GM21619 (cell line): ENCODE data around the gene CHFR.
"Not testable (repeated sequence)": the region's sequence is repeated elsewhere in the genome, so short reads cannot be mapped to it uniquely, and the experiment has no call there.

ENCODE experiments used
- ATAC-seq: cut with Tn5 transposase; IDR thresholded peaks from one replicate; pipeline ENCODE4 v1.9.1; 2021; ENCODE audit not compliant: unreplicated experiment

Gene CHFR

DNA sequence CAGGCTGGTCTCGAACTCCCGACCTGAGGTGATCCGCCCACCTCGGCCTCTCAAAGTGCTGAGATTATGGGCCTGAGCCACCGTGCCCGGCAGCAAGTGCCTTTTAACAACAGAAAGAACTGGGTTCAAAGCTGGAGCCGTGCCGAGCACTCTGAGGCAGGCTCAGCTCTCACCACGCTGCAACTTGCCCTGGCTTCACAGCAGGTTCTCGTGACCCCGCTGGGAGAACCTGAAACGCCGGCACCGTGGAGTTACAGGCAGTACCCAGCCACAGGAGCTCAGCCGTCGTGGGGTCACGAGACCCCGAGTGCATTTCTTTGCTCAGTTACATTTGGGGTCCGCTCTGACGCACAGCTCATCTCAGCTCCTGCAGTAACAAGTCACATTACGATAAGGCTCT lies 73.2 kb downstream of the CHFR start:
- no peak for ATAC-seq

- no peak for ATAC-seq
These were observed 74.0 kb downstream of the CHFR start for GRCh38 chr12:132813443-132813842.

- no peak for ATAC-seq
These were observed 74.6 kb downstream of the CHFR start for GRCh38 chr12:132812631-132813305.

- not testable (repeated sequence) for ATAC-seq
These were observed 78.0 kb downstream of the CHFR start for GRCh38 chr12:132809391-132809790.

DNA sequence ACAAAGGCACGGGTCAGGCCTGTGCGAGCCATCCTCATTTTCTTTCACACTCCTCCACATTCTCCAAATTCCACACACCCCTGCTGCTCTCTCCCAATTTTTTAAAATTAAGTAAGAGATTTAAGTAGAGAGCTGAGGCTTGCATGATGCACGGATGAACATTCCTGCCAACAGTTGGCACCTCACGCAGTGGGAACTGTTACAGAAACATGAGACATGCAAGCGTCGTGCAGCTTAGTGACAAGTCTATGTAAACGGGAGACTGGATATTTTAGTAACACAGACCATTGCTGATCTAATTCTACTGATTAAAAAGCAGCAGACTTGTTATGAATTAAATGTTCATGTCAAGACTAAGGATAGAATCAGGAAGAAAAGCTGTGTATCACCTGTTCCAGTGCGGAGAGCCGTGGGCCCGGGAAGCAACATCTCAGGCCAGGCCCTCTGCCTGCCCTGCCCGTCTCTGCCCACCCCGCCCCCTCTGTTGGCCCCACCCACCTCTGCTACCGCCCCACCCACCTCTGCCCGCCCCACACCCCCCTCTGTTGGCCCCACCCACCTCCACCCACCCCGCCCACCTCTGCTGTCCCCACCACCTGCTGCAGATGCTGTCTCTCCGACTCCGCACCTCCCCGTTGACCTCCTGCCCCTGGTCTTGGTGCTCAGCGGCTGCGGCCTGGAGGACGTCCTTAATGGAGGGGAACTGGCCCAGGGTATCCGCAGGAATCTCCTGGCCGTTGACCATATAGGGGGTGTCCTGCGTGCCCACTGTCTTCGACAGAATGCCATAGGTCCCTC lies 79.9 kb downstream of the CHFR start:
- no peak for ATAC-seq

- no peak for ATAC-seq
These were observed 80.5 kb downstream of the CHFR start for GRCh38 chr12:132806857-132807256.

DNA sequence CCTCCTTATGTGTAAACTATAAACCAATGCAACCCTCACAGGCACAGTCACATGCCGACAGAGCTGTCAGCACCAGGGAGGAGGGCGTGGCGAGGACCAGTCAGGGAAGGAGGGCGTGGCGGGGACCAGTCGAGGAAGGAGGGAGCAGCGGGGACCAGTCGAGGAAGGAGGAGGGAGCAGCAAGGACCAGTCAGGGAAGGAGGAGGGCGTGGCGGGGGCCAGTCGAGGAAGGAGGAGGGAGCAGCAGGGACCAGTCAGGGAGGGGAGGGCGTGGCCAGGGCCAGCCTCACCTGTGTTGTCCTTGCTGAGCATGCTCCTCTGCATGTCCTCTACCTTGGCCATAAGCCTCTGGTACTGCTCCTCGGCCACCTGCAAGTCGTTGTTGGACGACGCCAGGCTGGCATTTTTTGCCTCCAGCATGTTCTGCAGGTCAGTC lies 83.0 kb downstream of the CHFR start:
- no peak for ATAC-seq

GRCh38 chr12:132803888-132804287 lies 83.5 kb downstream of the CHFR start:
- no peak for ATAC-seq

- ATAC-seq = no peak
These were observed 84.3 kb downstream of the CHFR start for GRCh38 chr12:132803125-132803524.

DNA sequence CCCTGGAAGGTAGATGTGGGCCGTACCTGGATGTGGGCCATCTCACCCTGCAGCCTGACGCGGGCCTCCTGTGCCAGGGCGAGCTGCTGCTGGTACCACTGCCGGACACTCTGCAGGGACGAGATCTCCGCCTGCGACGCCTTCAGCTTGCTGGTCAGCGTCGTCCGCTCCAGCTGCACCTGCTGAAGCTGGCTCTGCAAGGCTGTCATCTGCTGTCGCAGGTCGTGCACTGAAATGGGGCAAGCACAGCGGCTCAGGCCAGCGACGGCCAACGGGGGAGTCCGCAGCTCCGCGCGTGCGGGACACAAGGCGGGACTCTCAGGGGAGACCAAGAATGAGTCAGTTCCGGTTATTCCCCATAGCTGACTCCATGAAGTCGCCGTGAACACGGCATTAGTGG lies 85.7 kb downstream of the CHFR start:
- no peak for ATAC-seq

GRCh38 chr12:132798836-132799235 lies 88.6 kb downstream of the CHFR start:
- ATAC-seq = no peak

- ATAC-seq = no peak
These were observed 89.4 kb downstream of the CHFR start for GRCh38 chr12:132797820-132798570.

GRCh38 chr12:132795847-132796246 lies 91.6 kb downstream of the CHFR start:
- ATAC-seq = no peak

- not testable (repeated sequence) for ATAC-seq
These were observed 95.5 kb downstream of the CHFR start for GRCh38 chr12:132791940-132792339.

GRCh38 chr12:132789099-132789471 lies 98.3 kb downstream of the CHFR start:
- no peak for ATAC-seq

DNA sequence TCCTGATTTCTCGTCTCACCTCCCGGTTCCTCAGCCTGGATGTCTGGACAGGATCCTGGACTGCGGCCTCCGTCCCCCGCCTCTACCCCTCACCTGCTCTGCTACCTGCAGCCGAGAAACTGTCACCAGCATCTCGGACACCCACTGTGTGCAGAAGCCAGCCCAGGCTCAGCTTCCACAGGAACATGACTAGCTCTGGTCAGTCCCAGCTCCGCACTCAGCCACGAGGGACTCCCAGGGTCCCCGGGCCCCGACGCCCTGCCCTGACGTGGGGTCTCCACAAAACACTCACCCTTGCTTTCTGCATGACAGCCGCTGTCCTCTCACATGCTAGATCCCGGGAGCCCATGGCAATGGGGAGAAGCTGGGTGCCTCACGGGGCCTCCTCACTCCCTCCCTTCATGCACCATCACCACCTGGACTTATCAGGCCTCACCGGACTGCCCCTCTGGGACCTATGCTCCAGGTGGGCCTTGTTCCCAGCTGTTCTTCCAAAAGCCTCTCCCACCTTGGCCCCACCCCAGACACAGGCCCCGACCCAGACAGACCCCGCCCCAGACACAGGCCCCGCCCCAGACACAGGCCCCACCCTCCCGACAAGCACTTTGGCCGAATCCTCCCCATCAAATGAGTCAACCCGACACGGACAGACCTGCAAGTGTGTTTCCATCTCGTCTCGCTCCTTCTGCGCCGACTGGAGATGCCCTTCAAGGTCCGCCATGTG lies 98.9 kb downstream of the CHFR start:
- ATAC-seq = no peak

GRCh38 chr12:132787877-132788276 lies 99.5 kb downstream of the CHFR start:
- no peak for ATAC-seq

DNA sequence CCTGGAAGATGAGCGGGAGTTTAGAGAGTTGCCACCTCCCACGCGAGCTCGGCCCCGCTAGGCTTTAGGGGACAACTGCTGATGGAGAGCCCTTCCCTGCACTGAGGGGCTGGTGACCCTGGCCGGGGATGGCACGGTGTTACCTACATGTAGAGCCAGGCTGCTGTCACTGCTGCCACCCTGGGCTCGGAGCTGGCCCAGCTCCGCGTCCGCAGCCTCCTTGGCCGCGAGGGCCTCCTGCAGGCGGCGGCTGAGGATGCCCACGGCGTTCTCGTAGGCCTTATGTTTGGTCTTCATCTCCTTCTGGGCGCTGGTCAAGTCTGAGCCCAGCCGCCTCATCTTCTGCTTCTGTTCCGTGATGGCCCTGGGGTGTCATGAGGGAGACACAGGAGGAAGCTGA lies 101.2 kb downstream of the CHFR start:
- ATAC-seq = no peak

DNA sequence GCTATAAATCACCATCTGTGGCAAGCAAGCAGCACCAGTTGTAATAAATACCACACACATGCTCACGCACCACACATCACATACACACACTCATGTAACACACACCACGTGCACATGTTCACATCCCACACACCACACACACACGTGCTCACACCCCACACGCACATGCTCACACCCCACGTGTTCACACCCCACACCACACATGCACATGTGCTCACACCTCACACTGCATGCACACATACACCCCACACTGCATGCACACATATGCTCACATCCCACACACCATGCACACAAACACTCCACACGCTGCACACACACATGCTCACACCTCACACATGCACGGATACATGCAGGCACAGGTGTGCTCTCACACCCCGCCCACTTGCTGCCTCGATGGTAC lies 102.8 kb downstream of the CHFR start:
- no peak for ATAC-seq

GRCh38 chr12:132783917-132784531 lies 103.4 kb downstream of the CHFR start:
- ATAC-seq = no peak
